K562 (cell line): Measurements from ENCODE around the gene IFNA6. TPM values are rescaled to one million over a fixed set of nuclear protein-coding genes. Genes with fewer than 3 reads are reported as not detected.

Source experiments
- ATAC-seq: fragments of 200-7000 bp; cut with Tn5 transposase; 3 replicates; pipeline ENCODE4 v1.9.1; 2020; ENCODE audit warnings: moderate library complexity
- BruUV-seq: library from RNA; stranded (reverse); fragments of 400-500 nt; replicated peaks from 2 replicates; lab custom pipeline; 2021; lab: Mats Ljungman, UMichigan
- CTCF ChIA-PET: fragments of 300-600 bp; formaldehyde crosslinking; extraction: SDS; loops from one replicate; lab custom pipeline; 2021; ENCODE audit warnings: low intra/inter-chr PET ratio; lab: Yijun Ruan, JAX
- POLR2A ChIA-PET: fragments of 300-600, 350-650 bp; sonication (Branson Sonifier 250); formaldehyde crosslinking; extraction: SDS; loops from one replicate; lab custom pipeline; 2021; ENCODE audit warnings: antibody characterized with exemption, inconsistent platforms; lab: Yijun Ruan, JAX
- DNase-seq, 4 experiments: peaks; one replicate each; pipeline versions ENCODE4 v3.0.0 to v3.0.0-alpha.2; 2011 to 2018; ENCODE audit warnings: low spot score in 3 of 4, mixed read lengths in 3 of 4; ENCODE audit errors: extremely low read depth in 1 of 4
- FAIRE-seq: peaks from 2 replicates; lab custom pipeline; 2011; peaks lifted over from hg19 to GRCh38; lab: Jason Lieb, UNC
- H2AFZ ChIP-seq: 2 replicates; pipeline ENCODE4 v1.6.0; 2011; ENCODE audit warnings: low read depth, low read length, control low read depth, inconsistent platforms
- H3K27ac ChIP-seq: fragments of 200-600 bp; 3 replicates; pipeline ENCODE4 v1.8.0; 2011; ENCODE audit warnings: low read depth, mild to moderate bottlenecking, control low read depth, inconsistent platforms, low read length, moderate library complexity, mixed read lengths; ENCODE audit errors: extremely low read depth
- H3K27me3 ChIP-seq, 2 experiments: fragments of 300-600 bp in 1 of 2; 2 replicates in 1 of 2; 3 replicates in 1 of 2; pipeline versions ENCODE4 v1.6.0 to v1.8.0; 2011; ENCODE audit warnings: inconsistent platforms in 2 of 2, low read length in 2 of 2, mild to moderate bottlenecking in 1 of 2, mixed read lengths in 1 of 2, moderate library complexity in 1 of 2; ENCODE audit not compliant: control insufficient read depth in 2 of 2, insufficient read depth in 2 of 2
- H3K36me3 ChIP-seq: fragments of 300-600 bp; 3 replicates; pipeline ENCODE4 v1.8.0; 2011; ENCODE audit warnings: mild to moderate bottlenecking, low read length, inconsistent platforms; ENCODE audit not compliant: control insufficient read depth, insufficient read depth
- H3K4me1 ChIP-seq, 2 experiments: fragments of 200-600 bp in 1 of 2; replicated peaks in 1 of 2; 2 replicates in 1 of 2; 3 replicates in 1 of 2; pipeline versions ENCODE4 v1.5.1 to v1.8.0; 2011; ENCODE audit warnings: inconsistent platforms in 2 of 2, low read length in 2 of 2, mild to moderate bottlenecking in 1 of 2, mixed read lengths in 1 of 2, moderate library complexity in 1 of 2; ENCODE audit not compliant: control insufficient read depth in 2 of 2, insufficient read depth in 2 of 2
- H3K4me2 ChIP-seq: 2 replicates; pipeline ENCODE4 v1.6.1; 2011; ENCODE audit warnings: low read length, control low read depth, inconsistent platforms, mixed read lengths; ENCODE audit not compliant: insufficient read depth
- H3K4me3 ChIP-seq: fragments of 200-600 bp; sonication (generic), shearing (Covaris generic); 2 replicates; pipeline ENCODE4 v1.5.1; 2016; ENCODE audit warnings: control low read depth, inconsistent platforms
- H3K79me2 ChIP-seq: fragments of 200-600 bp; 3 replicates; pipeline ENCODE4 v1.8.0; 2011; ENCODE audit warnings: low read length, inconsistent platforms; ENCODE audit not compliant: control insufficient read depth, insufficient read depth
- H3K9ac ChIP-seq, 2 experiments: 2 replicates each; pipeline versions ENCODE4 v1.6.0 to v1.6.1; 2011; ENCODE audit warnings: low read depth in 2 of 2, low read length in 2 of 2, control low read depth in 1 of 2, inconsistent platforms in 1 of 2, mild to moderate bottlenecking in 1 of 2, mixed read lengths in 1 of 2; ENCODE audit not compliant: insufficient read depth in 1 of 2
- H3K9me1 ChIP-seq: one replicate; pipeline ENCODE4 v1.6.0; 2011; ENCODE audit warnings: inconsistent platforms, mild to moderate bottlenecking, low read length, moderate library complexity; ENCODE audit not compliant: control insufficient read depth, insufficient read depth
- H3K9me3 ChIP-seq: replicated peaks from 2 replicates; pipeline ENCODE4 v1.5.1; 2011; ENCODE audit warnings: low read depth, low read length, inconsistent platforms; ENCODE audit not compliant: control insufficient read depth, insufficient read depth
- H4K20me1 ChIP-seq: replicated peaks from 2 replicates; pipeline ENCODE4 v1.6.1; 2011; ENCODE audit warnings: low read length, inconsistent platforms, mixed read lengths; ENCODE audit not compliant: control insufficient read depth, insufficient read depth
- ELF1 ChIP-seq: fragments of 200-800 bp; sonication (Bioruptor generic); IDR thresholded peaks from 2 replicates; pipeline ENCODE4 v1.6.1; 2016; ENCODE audit warnings: missing genetic modification characterization, missing compliant biosample characterization
- ZNF518B ChIP-seq: fragments of 250-450 bp; sonication (Bioruptor Pico); IDR thresholded peaks from 2 replicates; pipeline ENCODE4 v1.5.0; 2021; ENCODE audit warnings: mild to moderate bottlenecking, moderate library complexity
- WGBS: fragments of 100-300 bp; shearing (Covaris generic); methylation state at CpG from one replicate; pipeline ENCODE4 v1.1.6; 2016; ENCODE audit warnings: low coverage, mixed read lengths; ENCODE audit not compliant: insufficient coverage; ENCODE audit errors: missing lambda C conversion rate; 5-methylcytosine and 5-hydroxymethylcytosine counted together
- in situ Hi-C: fragments of 300-500 bp; cut with MboI; formaldehyde crosslinking; loops from 4 replicates; pipeline ENCODE4 v1.15.0; 2018; ENCODE audit warnings: inconsistent platforms, mixed read lengths
- intact Hi-C: fragments of 100-400 bp; cut with micrococcal nuclease; formaldehyde crosslinking; loops from 2 replicates; pipeline ENCODE4 v1.14.2; 2022
- polyA plus RNA-seq, 8 experiments: library from polyadenylated mRNA; depleted of rRNA in 4 of 8; stranded (reverse) in 5 of 8; unstranded in 3 of 8; fragments of >200 nt; fragmentation: Nextera tagmentation in 2 of 8; fragmentation: Illumina TruSeq in 1 of 8; extraction: Ambion mirVana in 2 of 8; extraction: Trizol in 1 of 8; gene quantifications; 2 replicates each; pipeline versions ENCODE4 v1.2.1 to v1.2.3, GENCODE V29; 2011 to 2014; ENCODE audit warnings: inconsistent platforms in 1 of 8, missing spikeins in 1 of 8
- total RNA-seq, 7 experiments: library from RNA; depleted of rRNA in 6 of 7; stranded (reverse); fragments of >200 nt in 6 of 7; fragmentation: Illumina TruSeq in 2 of 7; extraction: Trizol in 2 of 7; gene quantifications; 2 replicates each; pipeline versions ENCODE4 v1.2.1 to v1.2.3, GENCODE V29; 2011 to 2021; ENCODE audit warnings: low replicate concordance in 1 of 7

The IFNA6 gene
- total and polyA plus RNA-seq, 9 of the 15 experiments (the other 6 are each of a cell fraction or from before 2014, with no cell fraction given), result not detected

GRCh38 chr9:21357479-21358460 lies 7.1 kb upstream of the IFNA6 start:
- intact Hi-C loops, result no loop called here
- Histone ChIP-seq H3K4me1 (no peaks in the 10 kb centered on the region), H3K79me2 (no peaks in the 10 kb centered on the region)
- no peak for DNase-seq
- CTCF ChIA-PET, result no interaction called here
- no peak for TF ChIP-seq ELF1 (tag)
- TF ChIP-seq ZNF518B (CRISPR knock-in tag), result no peak
- TF ChIP-seq, all 486 proteins: peak for 0
- Histone ChIP-seq H3K9me1 (no peaks in the 10 kb centered on the region), H3K36me3 (no peaks in the 10 kb centered on the region), H3K9me3 (no peaks in the 10 kb centered on the region), H2AFZ (no peak overlapping the region), H3K4me3 (no peak overlapping the region), H3K9ac (no peak overlapping the region), H4K20me1 (no peaks in the 10 kb centered on the region), H3K27me3 (no peaks in the 10 kb centered on the region), H3K27ac (no peak overlapping the region), H3K4me2 (no peak overlapping the region)
- in situ Hi-C loops, result no loop called here
- ATAC-seq (no peak), FAIRE-seq (no peak)
- WGBS, result no CpG with 5 or more reads among the region's 7 CpGs
- POLR2A ChIA-PET, result no interaction called here
- BruUV-seq, result no TSS peak
